Astrocyte (in vitro differentiated cells and primary cell): Measurements from ENCODE around the gene HPD. TPM values are rescaled to one million over a fixed set of nuclear protein-coding genes. Genes with fewer than 3 reads are reported as not detected.

Source experiments
- DNase-seq: peaks from one replicate; pipeline ENCODE4 v3.0.0-alpha.2; 2010; ENCODE audit warnings: low read depth
- FAIRE-seq: peaks from 2 replicates; lab custom pipeline; 2011; peaks lifted over from hg19 to GRCh38; lab: Jason Lieb, UNC
- H2AFZ ChIP-seq: 2 replicates; pipeline ENCODE4 v1.6.0; 2012; ENCODE audit warnings: low read depth, low read length, inconsistent platforms
- H3K27ac ChIP-seq: 2 replicates; pipeline ENCODE4 v1.5.1; 2011; ENCODE audit warnings: low read depth, low read length, inconsistent platforms
- H3K27me3 ChIP-seq: 2 replicates; pipeline ENCODE4 v1.6.0; 2011; ENCODE audit warnings: low read length, inconsistent platforms; ENCODE audit not compliant: insufficient read depth
- H3K36me3 ChIP-seq: 2 replicates; pipeline ENCODE4 v1.5.1; 2011; ENCODE audit warnings: low read length, inconsistent platforms; ENCODE audit not compliant: insufficient read depth
- H3K4me1 ChIP-seq: 2 replicates; pipeline ENCODE4 v1.5.1; 2011; ENCODE audit warnings: low read length, inconsistent platforms; ENCODE audit not compliant: insufficient read depth
- H3K4me2 ChIP-seq: 2 replicates; pipeline ENCODE4 v1.6.0; 2012; ENCODE audit warnings: low read length, inconsistent platforms
- H3K4me3 ChIP-seq: 2 replicates; pipeline ENCODE4 v1.5.1; 2011; ENCODE audit warnings: low read depth, mild to moderate bottlenecking, low read length, inconsistent platforms; ENCODE audit not compliant: insufficient read depth
- H3K79me2 ChIP-seq: 2 replicates; pipeline ENCODE4 v1.6.0; 2012; ENCODE audit warnings: mild to moderate bottlenecking, low read length, inconsistent platforms; ENCODE audit not compliant: insufficient read depth
- H3K9ac ChIP-seq: 2 replicates; pipeline ENCODE4 v1.6.0; 2012; ENCODE audit warnings: mild to moderate bottlenecking, low read length, inconsistent platforms
- H3K9me3 ChIP-seq: 2 replicates; pipeline ENCODE4 v1.5.1; 2012; ENCODE audit warnings: low read depth, mild to moderate bottlenecking, low read length, inconsistent platforms; ENCODE audit not compliant: insufficient read depth
- H4K20me1 ChIP-seq: 2 replicates; pipeline ENCODE4 v1.6.0; 2012; ENCODE audit warnings: low read length, inconsistent platforms; ENCODE audit not compliant: insufficient read depth
- H3K27ac Mint-ChIP-seq: one replicate; pipeline ENCODE4 v1.8.0; 2021; ENCODE audit warnings: mild to moderate bottlenecking, mixed read lengths; ENCODE audit not compliant: unreplicated experiment
- H3K27me3 Mint-ChIP-seq: one replicate; pipeline ENCODE4 v1.8.0; 2021; ENCODE audit warnings: low read depth, mixed read lengths; ENCODE audit not compliant: unreplicated experiment
- H3K36me3 Mint-ChIP-seq: one replicate; pipeline ENCODE4 v1.8.0; 2021; ENCODE audit warnings: low read depth, mixed read lengths; ENCODE audit not compliant: unreplicated experiment
- H3K4me1 Mint-ChIP-seq: one replicate; pipeline ENCODE4 v1.8.0; 2021; ENCODE audit warnings: low read depth, mixed read lengths; ENCODE audit not compliant: unreplicated experiment
- H3K4me3 Mint-ChIP-seq: one replicate; pipeline ENCODE4 v1.8.0; 2021; ENCODE audit warnings: mild to moderate bottlenecking, moderate library complexity, mixed read lengths; ENCODE audit not compliant: unreplicated experiment
- H3K9me3 Mint-ChIP-seq: one replicate; pipeline ENCODE4 v1.8.0; 2021; ENCODE audit warnings: mild to moderate bottlenecking, mixed read lengths; ENCODE audit not compliant: unreplicated experiment
- EZH2 ChIP-seq: IDR thresholded peaks from 2 replicates; pipeline ENCODE4 v1.6.1; 2012; ENCODE audit warnings: mild to moderate bottlenecking, low read length, inconsistent platforms; ENCODE audit not compliant: insufficient read depth
- total RNA-seq: library from RNA; stranded (reverse); gene quantifications from 2 replicates; pipeline ENCODE4 v1.2.1, GENCODE V29; 2021
- TF ChIP-seq, protein P1 (sequence below): IDR thresholded peaks from 2 replicates; pipeline ENCODE4 v1.5.1; 2011; ENCODE audit warnings: low read depth, mild to moderate bottlenecking, inconsistent platforms, low read length, moderate library complexity; ENCODE audit not compliant: insufficient read depth

The HPD gene
- total RNA-seq, 1 donor from 2014 or later: not detected

DNA sequence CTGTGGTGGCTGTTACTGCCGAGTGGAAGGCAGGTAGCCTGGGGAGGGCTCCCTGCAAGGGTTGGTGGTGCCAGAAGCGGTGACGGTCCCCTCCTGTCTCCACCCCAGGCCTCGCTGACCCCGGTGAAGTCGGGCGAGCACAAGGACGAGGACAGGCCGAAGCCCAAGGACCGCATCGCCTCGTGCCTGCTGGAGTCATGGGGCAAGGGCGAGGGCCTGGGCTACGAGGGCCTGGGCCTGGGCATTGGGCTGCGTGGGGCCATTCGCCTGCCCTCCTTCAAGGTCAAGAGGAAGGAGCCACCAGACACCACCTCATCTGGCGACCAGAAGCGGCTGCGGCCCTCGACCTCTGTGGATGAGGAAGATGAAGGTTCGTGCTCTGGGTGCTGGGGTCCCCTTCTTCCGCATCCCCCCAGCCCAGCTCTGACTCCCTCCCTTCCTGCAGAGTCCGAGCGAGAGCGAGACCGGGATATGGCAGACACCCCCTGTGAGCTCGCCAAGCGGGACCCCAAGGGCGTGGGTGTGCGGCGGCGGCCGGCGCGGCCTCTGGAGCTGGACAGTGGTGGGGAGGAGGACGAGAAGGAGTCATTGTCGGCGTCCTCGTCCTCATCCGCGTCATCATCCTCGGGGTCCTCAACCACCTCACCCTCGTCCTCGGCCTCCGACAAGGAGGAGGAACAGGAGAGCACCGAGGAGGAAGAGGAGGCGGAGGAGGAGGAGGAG, 41.6 kb downstream of the HPD start:
- TF ChIP-seq, protein P1, sequence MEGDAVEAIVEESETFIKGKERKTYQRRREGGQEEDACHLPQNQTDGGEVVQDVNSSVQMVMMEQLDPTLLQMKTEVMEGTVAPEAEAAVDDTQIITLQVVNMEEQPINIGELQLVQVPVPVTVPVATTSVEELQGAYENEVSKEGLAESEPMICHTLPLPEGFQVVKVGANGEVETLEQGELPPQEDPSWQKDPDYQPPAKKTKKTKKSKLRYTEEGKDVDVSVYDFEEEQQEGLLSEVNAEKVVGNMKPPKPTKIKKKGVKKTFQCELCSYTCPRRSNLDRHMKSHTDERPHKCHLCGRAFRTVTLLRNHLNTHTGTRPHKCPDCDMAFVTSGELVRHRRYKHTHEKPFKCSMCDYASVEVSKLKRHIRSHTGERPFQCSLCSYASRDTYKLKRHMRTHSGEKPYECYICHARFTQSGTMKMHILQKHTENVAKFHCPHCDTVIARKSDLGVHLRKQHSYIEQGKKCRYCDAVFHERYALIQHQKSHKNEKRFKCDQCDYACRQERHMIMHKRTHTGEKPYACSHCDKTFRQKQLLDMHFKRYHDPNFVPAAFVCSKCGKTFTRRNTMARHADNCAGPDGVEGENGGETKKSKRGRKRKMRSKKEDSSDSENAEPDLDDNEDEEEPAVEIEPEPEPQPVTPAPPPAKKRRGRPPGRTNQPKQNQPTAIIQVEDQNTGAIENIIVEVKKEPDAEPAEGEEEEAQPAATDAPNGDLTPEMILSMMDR: no peak
- TF ChIP-seq EZH2: no peak
- Mint-ChIP-seq H3K27ac (no peak overlapping the region), H3K4me1 (no peaks in the 10 kb centered on the region), H3K9me3 (no peaks in the 10 kb centered on the region), H3K27me3 (no peaks in the 10 kb centered on the region), H3K4me3 (no peak overlapping the region), H3K36me3 (peaks cover 10% of the 10 kb centered on the region)
- Histone ChIP-seq H3K27ac (no peak overlapping the region), H3K4me1 (peaks cover 10% of the 10 kb centered on the region), H3K4me2 (no peak overlapping the region), H2AFZ (no peak overlapping the region), H3K27me3 (no peaks in the 10 kb centered on the region), H3K4me3 (no peak overlapping the region), H3K79me2 (peaks cover 45% of the 10 kb centered on the region), H3K9ac (no peak overlapping the region), H3K36me3 (peaks cover 32% of the 10 kb centered on the region), H3K9me3 (no peaks in the 10 kb centered on the region), H4K20me1 (peaks cover 58% of the 10 kb centered on the region)
- FAIRE-seq (no peak), DNase-seq (no peak)

DNA sequence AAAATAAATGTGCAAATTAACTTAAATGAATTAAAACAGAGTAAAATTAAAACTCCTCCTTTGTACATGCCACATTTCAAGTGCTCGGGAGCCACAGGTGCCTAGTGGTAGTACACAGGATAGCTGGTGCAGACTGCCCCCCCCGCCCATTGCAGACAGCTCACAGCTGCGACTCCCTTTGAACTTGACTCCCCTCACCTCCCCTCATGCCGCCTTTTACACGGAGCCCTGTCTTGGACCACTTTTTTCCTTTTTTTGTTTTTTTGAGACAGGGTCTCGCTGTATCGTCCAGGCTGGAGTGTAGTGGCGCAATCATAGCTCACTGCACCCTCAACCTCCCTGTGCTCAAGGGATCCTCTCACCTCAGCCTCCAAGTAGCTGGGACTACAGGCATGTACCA, 43.4 kb downstream of the HPD start:
- Mint-ChIP-seq H3K9me3 (no peaks in the 10 kb centered on the region), H3K4me1 (peaks cover 4% of the 10 kb centered on the region), H3K27me3 (no peaks in the 10 kb centered on the region), H3K27ac (no peak overlapping the region), H3K36me3 (peaks cover 9% of the 10 kb centered on the region), H3K4me3 (no peak overlapping the region)
- Histone ChIP-seq H3K27ac (no peak overlapping the region), H3K9ac (no peak overlapping the region), H3K9me3 (no peaks in the 10 kb centered on the region), H3K4me1 (peaks cover 23% of the 10 kb centered on the region), H3K4me3 (no peak overlapping the region), H3K79me2 (peaks cover 63% of the 10 kb centered on the region), H4K20me1 (peaks cover 73% of the 10 kb centered on the region), H2AFZ (no peak overlapping the region), H3K36me3 (peaks cover 26% of the 10 kb centered on the region), H3K4me2 (no peak overlapping the region), H3K27me3 (no peaks in the 10 kb centered on the region)
- no peak for DNase-seq
- FAIRE-seq: no peak
- TF ChIP-seq EZH2: no peak
- TF ChIP-seq, protein P1: no peak
